Measurements from ENCODE around the gene CREBBP.
A peak's percentile ranks its signal among the peaks of the same experiment; 100 is the strongest.

Gene CREBBP

DNA sequence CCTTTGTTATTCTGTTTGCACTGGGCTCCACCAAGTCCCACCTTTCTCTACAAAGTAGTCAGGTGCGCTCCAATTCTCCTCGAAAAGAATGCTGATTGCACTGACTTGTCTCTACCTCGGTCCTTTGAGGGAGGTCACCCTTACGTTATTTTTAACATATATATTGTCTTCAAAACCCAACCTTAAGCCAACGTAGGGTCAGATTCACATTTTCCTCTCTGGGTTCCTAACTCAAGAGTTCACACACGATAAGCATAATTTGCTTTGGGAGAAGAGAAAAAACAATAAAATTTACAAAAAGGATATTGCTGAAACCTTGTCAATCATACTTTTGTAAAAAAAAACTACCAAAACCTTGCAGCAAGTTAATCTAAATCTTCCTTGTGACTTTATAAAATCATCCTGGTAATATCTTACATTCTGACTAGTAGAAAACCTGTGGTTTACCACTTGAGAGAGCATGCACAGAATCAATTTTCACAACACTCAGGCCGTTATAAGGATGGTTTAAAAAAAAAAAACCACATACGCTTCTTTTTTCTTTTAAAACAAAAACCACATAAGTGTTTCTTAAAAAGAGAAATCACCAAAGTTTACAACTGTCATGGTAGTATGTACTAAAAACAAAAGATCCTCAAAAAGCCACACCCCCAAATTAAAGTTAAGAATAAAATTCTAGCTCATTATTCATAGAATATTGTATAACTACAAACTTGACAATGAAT is 91.0 kb downstream of the CREBBP start:
- peak; percentile 50 for DNase-seq

DNA sequence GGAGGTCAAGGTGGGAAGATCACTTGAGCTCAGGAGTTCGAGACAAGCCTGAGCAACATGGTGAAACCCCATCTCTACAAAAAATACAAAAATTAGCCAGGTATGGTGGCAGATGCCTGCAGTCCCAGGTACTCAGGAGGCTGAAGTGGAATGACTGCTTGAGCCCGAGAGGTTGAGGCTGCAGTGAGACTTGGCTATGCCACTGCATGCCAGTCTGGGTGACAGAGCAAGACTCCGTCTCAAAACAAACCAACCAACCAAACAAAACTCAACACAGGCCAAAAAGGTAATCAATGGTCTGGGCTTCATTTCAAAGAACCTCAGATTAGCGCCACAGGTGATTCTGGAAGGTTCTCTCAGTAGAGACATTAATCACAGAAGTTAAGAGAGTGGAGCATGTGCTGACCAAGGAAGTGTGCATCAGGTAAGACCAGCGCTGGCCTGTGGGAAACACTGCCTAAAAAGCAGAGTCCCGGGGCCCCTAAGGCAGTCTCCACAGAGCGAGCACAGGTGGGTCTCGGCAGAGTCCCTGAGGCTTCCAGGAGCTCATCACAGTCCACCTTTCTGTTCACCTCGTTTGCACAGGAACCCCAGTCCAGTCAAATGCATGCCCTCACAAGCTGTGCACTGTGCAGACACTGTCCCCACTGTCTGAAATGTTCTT is 91.7 kb downstream of the CREBBP start:
- DNase-seq, result no peak

DNA sequence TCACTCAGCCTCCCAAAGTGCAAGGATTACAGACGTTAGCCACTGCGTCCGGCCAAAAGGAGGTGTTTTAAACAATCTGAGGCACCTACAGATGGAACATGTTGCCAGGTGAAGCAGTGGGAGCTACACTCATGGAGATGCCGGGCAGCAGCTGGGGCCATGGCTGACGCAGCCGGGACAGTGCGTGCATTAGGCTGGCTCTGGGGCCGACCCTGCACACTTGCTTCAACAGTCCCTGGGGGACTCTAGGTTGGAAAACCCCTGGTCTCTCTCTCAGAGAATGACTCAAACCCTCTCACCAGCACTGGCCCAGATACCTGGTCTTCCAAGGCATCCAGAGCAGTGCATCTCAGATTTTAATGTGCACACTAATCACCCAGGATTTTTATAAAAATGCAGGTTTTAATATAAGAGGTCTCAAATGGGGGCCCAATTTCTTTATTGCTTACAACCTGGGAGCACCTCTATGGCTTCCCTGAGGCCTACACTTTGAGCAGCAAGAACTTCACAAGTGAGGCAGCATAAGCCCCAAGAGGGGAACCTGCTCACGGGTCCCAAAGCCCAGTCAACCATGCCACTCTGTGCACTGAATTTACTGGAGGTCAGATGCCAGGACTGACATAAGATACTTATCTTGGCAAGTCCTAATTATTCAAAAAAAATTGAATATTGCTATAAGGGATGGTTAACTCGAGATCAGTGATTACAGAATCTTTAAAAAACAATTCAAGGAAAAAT is 92.4 kb downstream of the CREBBP start:
- no peak for DNase-seq

DNA sequence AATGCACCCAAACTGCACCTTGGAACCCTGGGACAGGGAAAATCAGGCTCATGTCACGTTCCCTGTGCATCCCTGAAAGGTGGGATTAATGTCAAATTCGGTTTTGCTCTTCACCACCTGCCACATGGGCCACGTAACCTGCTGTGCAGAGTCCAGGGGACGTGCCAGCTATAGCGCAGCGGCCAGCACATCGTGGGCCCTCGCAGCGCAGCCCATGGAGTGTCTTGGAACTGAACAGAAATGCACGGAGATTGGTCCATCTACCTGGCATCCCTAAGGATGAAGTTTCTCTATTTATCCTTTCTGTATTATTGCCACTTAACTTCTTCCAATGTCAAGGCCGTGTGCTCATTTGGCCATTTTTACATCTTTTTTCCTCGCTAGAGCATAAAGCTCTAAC is 95.1 kb downstream of the CREBBP start:
- no peak for DNase-seq

DNA sequence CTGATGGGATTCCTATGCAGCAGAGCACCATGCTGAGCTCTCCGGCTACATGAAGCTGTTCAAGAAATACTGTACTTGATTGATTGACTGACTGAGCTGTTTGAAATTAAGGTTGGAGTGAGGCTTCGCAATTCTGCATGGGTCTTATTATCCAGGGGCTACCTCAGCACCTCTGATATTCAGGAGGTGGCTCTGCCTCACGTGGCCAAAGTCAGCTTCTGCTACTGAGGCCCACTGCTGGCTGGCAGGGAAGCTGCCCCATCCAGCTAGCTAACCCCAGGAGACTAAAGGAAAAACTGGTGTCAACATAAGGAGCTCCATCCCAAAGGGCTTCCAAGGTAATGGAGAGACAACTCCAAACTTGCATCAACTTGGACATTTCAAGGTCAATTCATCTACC is 97.0 kb downstream of the CREBBP start:
- no peak for DNase-seq

DNA sequence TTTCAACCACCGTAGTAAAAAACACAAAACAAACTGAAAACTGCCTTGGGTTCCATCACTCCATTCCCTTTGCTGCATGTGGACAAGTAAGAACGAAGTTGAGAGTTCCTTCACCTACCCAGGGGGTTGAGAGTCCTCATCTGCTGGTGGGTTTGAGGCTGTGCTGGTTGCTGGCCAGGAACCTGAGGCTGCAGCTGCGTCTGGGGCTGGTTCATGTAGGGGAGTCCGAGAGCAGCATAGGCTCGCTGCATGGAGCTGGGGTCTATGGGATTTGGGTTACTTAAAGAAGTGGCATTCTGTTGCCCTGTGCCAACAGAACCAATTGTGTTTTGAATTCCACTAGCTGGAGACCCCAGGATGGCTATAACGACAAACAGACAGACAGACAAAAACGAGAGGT is 97.9 kb downstream of the CREBBP start:
- no peak for DNase-seq

DNA sequence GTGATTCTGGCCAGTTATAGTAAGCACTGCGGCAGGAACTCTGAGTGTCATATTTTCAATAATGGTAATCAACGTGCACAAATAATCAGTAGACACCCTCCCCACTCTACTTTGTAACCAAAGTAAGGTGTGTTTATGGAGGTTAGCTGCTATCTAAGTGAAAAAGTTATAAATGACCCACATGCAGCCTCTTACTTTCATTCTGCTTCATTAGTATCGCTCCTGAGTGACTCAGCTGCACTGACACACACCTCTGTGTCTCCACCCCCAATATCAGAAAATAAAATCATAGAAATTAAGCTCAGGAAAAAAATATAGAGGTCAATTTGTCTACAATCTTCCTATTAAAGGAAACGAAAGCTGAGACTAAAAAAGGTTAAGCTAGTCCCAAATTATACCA is 99.1 kb downstream of the CREBBP start:
- DNase-seq, result no peak

DNA sequence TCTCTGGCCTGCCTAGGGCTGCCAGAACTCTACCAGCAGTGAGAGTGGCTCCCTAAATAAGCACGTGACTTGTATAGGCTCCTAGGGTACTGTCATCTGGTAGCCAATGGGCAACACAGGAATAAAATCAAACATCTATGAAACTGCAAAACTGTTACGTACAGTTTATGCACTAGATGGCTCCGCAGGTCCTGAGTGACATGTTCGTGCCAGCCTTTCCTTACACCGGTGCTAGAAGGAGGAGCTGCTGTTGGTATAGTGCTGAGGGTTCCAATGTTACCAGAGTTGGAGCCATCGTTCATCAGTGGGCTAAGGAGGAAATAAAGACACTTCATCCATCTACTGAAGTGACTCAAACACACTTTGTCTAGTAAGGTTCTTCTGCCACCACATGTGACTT is 99.9 kb downstream of the CREBBP start:
- DNase-seq, result peak; percentile 14

DNA sequence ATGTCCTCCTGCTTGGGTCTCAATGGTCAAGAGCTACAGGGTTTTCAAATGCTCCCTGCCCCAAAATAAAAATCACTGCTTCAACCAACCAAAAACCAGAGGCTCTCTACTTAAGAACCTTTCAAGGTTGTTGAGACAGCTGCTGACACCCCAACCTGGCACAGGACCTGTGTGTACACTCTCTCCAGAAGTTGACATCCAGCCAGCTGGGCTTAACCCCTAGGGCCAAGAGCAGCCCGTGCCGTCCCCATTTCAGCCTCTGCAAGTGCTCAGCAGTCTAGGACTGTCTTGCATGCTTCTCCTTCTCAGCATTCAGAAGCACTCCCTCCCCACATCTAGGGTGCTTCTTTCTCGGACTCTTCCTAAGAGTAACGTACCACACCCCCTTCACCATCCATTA is 104.2 kb downstream of the CREBBP start:
- no peak for DNase-seq

DNA sequence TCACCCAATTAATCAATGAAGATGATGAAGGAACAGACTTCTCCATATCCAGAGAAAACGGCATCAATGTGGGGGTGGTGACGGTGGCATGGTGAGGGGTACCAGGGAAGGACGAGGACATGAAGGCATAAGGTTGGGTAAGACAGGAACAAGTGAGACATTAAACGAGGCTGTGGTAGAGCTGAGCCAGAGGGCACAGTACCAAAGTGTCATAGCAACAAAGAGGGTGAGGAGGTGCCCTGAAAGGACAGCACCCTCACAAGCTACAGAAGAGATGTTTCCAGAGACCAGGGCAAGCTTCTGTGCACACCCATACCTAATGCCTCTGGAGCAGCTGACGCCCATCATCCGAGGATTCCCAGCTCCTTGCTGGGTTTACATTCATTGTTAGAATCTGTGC is 105.7 kb downstream of the CREBBP start:
- no peak for DNase-seq

DNA sequence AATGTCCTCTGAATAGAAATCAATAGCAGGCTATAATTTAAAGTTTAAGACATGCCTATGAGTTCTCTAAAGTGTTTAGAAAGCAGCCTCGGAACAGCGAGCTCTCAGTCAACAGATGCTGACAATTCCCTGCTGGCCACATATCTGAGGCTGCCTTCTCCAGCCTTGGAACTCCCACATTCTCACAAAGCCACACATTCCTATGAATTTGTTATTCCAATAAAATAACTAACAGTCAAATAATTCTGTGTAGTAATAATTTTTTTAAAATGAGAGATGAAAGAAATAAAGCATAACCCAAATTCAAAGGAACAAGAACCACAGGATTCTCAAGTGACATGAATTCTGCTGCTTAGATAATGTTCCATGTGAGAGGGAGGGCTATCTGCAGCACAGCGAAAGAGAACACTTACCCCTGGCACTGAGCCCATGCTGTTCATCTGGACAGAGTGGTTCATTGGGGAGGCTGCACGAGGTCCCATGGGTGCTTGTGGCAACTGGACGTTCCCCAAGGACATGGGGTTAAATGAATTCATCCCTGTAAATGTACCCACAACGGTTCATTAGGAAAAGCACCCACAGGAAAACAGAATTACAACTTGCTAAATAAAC is 106.3 kb downstream of the CREBBP start:
- DNase-seq, result no peak

DNA sequence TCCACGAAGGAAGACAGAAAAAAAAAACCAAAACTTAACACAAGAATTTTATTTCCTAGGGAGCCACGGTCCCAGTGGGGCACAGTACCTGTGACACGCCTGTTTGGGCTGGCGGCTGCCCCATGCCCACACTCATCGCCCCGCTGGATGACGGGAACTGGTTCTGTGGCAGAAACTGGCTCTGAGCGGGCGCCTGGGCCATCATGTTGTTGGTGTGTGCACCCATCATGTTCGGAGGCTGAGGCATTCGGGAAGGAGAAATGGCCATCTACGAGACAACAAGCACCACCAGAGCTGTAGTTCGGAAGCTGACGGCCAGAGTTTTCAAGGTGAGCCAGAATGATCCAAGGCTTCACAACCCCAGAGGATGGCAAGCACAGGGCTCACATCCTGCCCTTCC is 106.8 kb downstream of the CREBBP start:
- no peak for DNase-seq

DNA sequence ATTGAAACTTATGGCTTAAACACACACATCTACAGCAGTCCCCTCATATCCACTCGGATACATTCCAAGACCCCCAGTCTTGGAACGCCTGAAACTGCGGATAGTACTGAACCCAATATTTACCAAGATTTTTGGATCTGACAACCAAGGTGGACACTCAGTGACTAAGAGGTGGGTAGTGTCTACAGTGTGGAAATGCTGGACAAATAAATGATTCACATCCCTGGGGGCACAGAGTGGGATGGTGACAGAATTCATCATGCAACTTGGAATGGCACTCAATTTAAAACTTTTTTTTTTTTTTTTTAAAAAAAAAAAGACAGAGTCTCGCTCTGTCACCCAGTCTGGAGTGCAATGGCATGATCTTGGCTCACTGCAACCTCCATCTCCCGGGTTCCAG is 109.0 kb downstream of the CREBBP start:
- no peak for DNase-seq

DNA sequence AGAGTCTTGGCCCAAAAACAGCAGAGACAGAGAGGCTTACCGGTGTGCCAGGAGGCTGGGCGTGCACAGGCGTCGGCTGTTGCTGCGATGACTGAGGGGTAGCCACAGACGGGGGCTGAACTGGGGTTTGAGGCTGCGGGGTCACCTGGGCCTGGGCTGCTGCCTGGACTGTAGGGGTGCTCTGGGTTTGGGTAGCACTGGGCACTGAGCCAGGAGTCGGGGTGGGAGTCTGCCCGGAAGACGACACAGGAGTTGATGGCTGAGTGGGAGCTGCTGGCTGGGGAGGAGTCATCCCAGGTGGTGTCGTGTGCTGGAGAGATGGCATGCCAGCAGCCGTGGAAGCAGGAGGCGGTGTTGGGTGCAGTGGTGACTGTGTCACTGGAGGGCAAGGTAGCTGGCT is 110.0 kb downstream of the CREBBP start:
- DNase-seq, result no peak

DNA sequence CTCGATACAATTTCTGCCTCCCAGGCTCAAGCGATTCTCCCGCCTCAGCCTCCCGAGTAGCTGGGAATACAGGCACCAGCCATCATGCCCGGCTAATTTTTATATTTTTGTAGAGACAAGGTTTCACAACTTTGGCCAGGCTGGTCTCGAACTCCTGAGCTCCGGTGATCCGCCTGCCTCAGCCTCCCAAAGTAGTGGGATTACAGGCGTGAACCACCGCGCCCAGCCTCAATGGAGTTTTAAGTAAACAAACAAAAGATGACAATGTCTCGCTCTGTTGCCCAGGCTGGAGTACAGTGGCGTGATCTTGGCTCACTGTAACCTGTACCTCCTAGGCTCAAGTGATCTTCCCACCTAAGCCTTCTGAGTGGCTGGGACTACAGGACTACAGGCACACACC is 110.6 kb downstream of the CREBBP start:
- no peak for DNase-seq

DNA sequence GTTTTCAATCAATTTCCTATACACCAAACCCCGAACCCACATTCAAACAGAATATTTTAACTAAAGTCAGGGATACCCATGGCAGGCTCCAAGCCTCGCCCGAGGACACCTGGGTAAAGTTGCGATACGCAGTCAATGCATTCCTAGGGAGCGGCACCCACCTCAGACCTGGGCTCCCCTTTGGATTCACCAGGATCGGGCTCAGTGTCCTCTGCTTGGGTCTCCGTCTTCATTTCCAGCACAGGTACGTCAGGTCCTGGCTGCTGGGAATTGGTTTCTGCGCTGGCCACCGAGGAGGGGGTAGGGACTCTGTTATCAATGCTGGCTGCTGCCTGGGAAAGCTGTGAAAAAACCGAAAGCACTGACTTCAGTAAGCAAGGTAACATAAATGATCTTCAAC is 111.5 kb downstream of the CREBBP start:
- DNase-seq, result no peak

DNA sequence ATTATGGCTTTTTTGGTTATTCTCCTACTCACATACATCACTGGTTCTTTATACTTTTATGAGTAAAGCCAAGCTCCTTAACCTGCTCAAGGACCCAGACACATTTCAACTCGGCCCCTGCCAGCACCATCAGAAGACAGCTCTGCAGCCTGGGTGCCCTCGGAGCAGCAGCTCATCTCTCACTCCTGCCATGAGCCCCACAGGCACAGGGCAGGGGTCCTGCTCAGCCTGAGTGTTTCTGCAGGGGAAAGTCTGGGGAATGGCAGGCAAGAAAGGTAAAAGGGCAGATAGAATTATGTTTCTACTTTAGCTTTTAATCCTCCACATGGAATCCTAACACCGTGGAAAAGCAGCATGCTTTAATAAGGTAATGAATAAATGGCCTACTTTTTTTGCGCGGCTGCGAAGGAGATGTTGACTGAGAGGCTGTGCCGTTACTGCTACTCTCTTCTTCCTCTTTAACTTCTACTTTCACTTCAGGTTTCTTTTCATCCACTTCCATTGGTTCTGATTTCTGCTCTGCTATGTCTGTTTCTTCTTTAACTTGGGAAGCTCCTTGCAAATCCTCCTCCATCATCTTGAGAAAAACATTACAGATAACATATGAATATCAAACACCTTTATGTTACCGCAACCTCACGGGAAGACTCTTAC is 113.1 kb downstream of the CREBBP start:
- no peak for DNase-seq

DNA sequence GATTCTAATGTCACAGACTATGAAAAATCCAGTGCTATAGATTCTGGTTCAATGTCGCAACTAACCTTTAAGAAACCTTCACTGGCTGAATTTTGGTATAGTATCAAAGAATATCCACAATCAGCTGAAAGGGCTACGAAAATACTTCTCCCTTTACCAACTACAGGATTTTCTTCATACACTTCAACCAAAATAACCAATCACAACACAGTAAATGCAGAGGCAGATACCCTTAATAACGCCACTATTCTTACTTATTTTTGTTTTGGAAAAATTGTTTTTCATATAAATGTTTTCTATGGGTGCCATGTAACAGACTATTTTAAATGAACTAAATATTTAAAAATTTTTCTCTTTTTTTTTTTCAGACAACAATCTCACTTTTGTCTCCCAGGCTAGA is 114.3 kb downstream of the CREBBP start:
- no peak for DNase-seq

DNA sequence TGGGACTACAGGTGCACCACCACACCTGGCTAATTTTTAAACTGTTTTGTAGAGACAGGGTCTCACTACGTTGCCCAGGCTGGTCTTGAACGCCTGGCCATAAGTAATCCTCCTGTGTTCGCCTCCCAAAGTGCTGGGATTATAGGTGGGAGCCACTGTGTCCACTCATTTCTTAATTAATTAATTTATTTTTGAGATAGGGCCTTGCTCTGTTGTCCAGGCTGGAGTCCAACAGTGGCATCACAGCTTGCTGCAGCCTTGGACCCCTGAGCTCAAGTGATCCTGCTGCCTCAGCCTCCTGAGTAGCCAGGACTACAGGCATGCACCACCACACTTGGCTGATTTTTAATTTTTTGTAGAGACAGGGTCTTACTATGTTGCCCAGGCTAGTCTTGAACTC is 116.1 kb downstream of the CREBBP start:
- DNase-seq, result no peak

DNA sequence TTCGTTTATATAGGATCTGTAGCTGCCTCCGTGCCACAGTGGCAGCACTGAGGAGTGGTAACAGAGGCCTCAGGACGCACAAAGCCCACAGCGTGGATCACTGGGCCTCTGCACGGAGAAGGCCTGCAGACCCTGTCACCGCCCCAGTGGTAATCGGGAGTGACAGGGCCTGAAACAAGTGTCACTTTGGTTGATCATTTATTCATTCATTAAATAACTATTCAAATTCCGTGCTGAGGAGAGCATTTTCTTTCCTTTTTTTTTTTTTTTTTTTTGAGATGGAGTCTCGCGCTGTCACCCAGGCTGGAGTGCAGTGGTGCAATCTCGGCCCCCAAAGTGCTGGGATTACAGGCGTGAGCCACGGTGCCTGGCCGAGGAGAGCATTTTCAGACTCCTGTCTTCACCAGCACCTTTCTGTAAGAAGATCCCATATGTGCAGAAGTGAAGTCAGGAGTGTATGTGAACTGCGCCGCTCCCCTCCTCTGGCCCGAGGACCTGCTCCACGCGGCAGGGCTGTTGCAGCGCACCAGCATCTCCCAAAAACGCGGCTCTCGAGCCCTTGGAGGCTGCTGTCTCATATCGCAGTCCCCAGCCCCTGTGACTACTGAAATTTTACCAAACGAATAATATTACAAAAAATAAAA is 118.3 kb downstream of the CREBBP start:
- no peak for DNase-seq

DNA sequence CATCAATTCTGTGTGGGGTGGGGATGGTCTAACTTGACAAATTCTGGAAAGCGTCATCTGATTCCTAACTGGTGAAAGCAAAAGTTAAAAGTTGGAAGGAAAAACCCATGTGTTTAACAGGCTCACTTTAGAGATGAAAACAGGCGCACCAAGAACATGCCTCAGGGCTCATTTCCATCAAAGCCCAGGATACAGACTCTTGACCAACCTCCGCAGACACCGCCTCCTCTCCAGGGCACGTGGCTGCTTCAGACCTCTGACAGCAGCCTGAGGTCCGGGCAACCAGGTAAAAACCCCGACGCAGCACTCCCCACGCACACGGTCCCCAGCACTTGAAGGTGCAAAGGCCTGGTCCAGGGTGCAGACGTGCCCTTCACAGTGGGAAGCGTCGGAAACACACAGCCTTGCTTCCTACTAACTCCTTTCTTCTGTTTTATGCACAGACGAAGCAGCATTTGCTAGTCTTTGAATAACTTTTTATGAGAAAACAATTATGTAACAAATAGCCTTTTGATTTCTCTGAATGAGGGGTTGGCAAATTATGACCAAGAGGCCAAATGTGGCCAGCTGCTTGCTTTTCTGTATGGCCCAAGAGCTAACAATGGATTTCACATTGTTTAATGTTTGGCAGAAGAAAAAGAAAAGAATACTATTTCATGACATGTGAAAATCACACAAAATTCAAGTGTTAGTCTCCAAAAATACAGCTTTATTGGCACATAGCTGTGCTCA is 119.0 kb downstream of the CREBBP start:
- no peak for DNase-seq

DNA sequence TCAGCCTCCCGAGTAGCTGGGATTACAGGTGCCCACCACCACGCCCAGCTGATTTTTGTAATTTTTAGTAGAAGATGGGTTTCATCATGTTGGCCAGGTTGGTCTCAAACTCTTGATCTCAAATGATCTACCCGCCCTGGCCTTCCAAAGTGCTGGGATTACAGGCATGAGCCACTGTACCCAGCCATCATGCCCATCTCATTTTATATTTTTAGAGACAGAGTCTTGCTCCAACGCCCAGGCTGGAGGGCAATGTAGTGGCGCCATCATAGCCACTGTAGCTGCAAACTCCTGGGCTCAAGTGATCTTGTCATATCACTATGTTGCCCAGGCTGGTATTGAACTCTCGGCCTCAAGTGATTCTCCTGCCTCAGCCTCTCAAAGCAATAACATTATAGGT is 120.0 kb downstream of the CREBBP start:
- DNase-seq, result no peak
